ENCODE results near the gene PSMB8. TPM values are rescaled to one million over a fixed set of nuclear protein-coding genes. Genes with fewer than 3 reads are reported as not detected.

The PSMB8 gene
- total RNA-seq, 1 experiment from 2014 or later, result 31.6 TPM

GRCh38 chr6:32843331-32843978 is 392 bp downstream of the PSMB8 start:
- Histone ChIP-seq H4K20me1 (ENCODE audit: low read length) (no peaks in the 10 kb centered on the region), H3K9me3 (ENCODE audit: low read length) (no peaks in the 10 kb centered on the region), H2AFZ (ENCODE audit: low read length) (peak overlapping the region; percentile 99), H3K27me3 (ENCODE audit: low read length) (no peaks in the 10 kb centered on the region), H3K4me2 (ENCODE audit: low read length) (peak overlapping the region; percentile 94), H3K79me2 (ENCODE audit: low read length) (no peaks in the 10 kb centered on the region), H3K9ac (ENCODE audit: low read length) (peak overlapping the region; percentile 65), H3K4me1 (ENCODE audit: insufficient read depth, low read length) (peaks cover 8% of the 10 kb centered on the region; the same call in 1 of the 2 replicates), H3K36me3 (ENCODE audit: low read depth, low read length) (no peaks in the 10 kb centered on the region), H3K27ac (ENCODE audit: low read length) (no peak overlapping the region), H3K4me3 (ENCODE audit: low read length) (peak overlapping the region; percentile 96), H3F3A (ENCODE audit: low read length, unreplicated experiment) (no peaks in the 10 kb centered on the region), H3K9me2 (replicated peaks; ENCODE audit: low read length) (no peaks in the 10 kb centered on the region)
- ATAC-seq (no peak), DNase-seq (no peak)
- BruUV-seq (replicated peaks), result TSS peak; percentile 45
- CTCF ChIA-PET, result no interaction called here
- intact Hi-C loops (cut with micrococcal nuclease), result no loop called here
- TF ChIP-seq EZH2phosphoT487 (IDR thresholded peaks at IDR 0.05; ENCODE audit: borderline replicate concordance, low read length), result no peak
- TF ChIP-seq CTCF (conservative IDR thresholded peaks at IDR 0.05; ENCODE audit: low read depth, low read length), result no peak
- TF ChIP-seq EZH2 (IDR thresholded peaks at IDR 0.05; ENCODE audit: low read length, unreplicated experiment), result no peak
- POLR2A ChIA-PET (ENCODE audit: unreplicated experiment), result interaction anchor here (1.1 kb wide), 1 partner anchor 10 kb away, joined by 3 read pairs; the partner anchor contains the start of gene TAP1

GRCh38 chr6:32842690-32843089 is 1.2 kb downstream of the PSMB8 start:
- H3K4me1 ChIP-seq (ENCODE audit: insufficient read depth, low read length), result peaks cover 9% of the 10 kb centered on the region; the same call in 1 of the 2 replicates
- H3K4me3 ChIP-seq (ENCODE audit: low read length), result peak overlapping the region; percentile 96; the same call in 1 of the 2 replicates
- ATAC-seq, result no peak
- H3K27me3 ChIP-seq (ENCODE audit: low read length), result no peaks in the 10 kb centered on the region
- no TSS peak for BruUV-seq (replicated peaks)
- POLR2A ChIA-PET (ENCODE audit: unreplicated experiment), result no interaction called here
- no peak for TF ChIP-seq CTCF (conservative IDR thresholded peaks at IDR 0.05; ENCODE audit: low read depth, low read length)
- no peak for TF ChIP-seq EZH2 (IDR thresholded peaks at IDR 0.05; ENCODE audit: low read length, unreplicated experiment)
- CTCF ChIA-PET, result no interaction called here
- peak overlapping the region; percentile 99; the same call in 1 of the 2 replicates for H2AFZ ChIP-seq (ENCODE audit: low read length)
- no peaks in the 10 kb centered on the region for H3K9me2 ChIP-seq (replicated peaks; ENCODE audit: low read length)
- peak overlapping the region; percentile 94; the same call in 1 of the 2 replicates for H3K4me2 ChIP-seq (ENCODE audit: low read length)
- H3K9ac ChIP-seq (ENCODE audit: low read length), result no peak overlapping the region
- no peaks in the 10 kb centered on the region for H3K36me3 ChIP-seq (ENCODE audit: low read depth, low read length)
- intact Hi-C loops (cut with micrococcal nuclease), result no loop called here
- H3K79me2 ChIP-seq (ENCODE audit: low read length), result peaks cover 4% of the 10 kb centered on the region
- no peaks in the 10 kb centered on the region for H4K20me1 ChIP-seq (ENCODE audit: low read length)
- no peaks in the 10 kb centered on the region for H3K9me3 ChIP-seq (ENCODE audit: low read length)
- no peaks in the 10 kb centered on the region for H3F3A ChIP-seq (ENCODE audit: low read length, unreplicated experiment)
- DNase-seq, result no peak
- no peak overlapping the region for H3K27ac ChIP-seq (ENCODE audit: low read length)

- no peak for DNase-seq
- H3K27ac ChIP-seq (ENCODE audit: low read length), result no peak overlapping the region
- peaks cover 14% of the 10 kb centered on the region; the same call in 1 of the 2 replicates for H3K4me1 ChIP-seq (ENCODE audit: insufficient read depth, low read length)
- TF ChIP-seq CTCF (conservative IDR thresholded peaks at IDR 0.05; ENCODE audit: low read depth, low read length) (no peak), EZH2phosphoT487 (IDR thresholded peaks at IDR 0.05; ENCODE audit: borderline replicate concordance, low read length) (no peak), EZH2 (IDR thresholded peaks at IDR 0.05; ENCODE audit: low read length, unreplicated experiment) (no peak)
- no peaks in the 10 kb centered on the region for H3K9me2 ChIP-seq (replicated peaks; ENCODE audit: low read length)
- no peak overlapping the region for H3K4me2 ChIP-seq (ENCODE audit: low read length)
- no peaks in the 10 kb centered on the region for H3K36me3 ChIP-seq (ENCODE audit: low read depth, low read length)
- H3K9ac ChIP-seq (ENCODE audit: low read length), result no peak overlapping the region
- no peaks in the 10 kb centered on the region for H3K27me3 ChIP-seq (ENCODE audit: low read length)
- no TSS peak for BruUV-seq (replicated peaks)
- no peaks in the 10 kb centered on the region for H3K9me3 ChIP-seq (ENCODE audit: low read length)
- ChIA-PET CTCF (no interaction called here), POLR2A (ENCODE audit: unreplicated experiment) (interaction anchor here (0.7 kb wide), 1 partner anchor 11 kb away, joined by 4 read pairs; no protein-coding TSS in a partner anchor)
- no peak for ATAC-seq
- no peak overlapping the region for H3K4me3 ChIP-seq (ENCODE audit: low read length)
- H2AFZ ChIP-seq (ENCODE audit: low read length), result no peak overlapping the region
- no peaks in the 10 kb centered on the region for H3F3A ChIP-seq (ENCODE audit: low read length, unreplicated experiment)
- peaks cover 9% of the 10 kb centered on the region for H3K79me2 ChIP-seq (ENCODE audit: low read length)
- no peaks in the 10 kb centered on the region for H4K20me1 ChIP-seq (ENCODE audit: low read length)
- intact Hi-C loops (cut with micrococcal nuclease), result no loop called here
Observed at GRCh38 chr6:32842021-32842650, 1.7 kb downstream of the PSMB8 start.
